HepG2 (cell line): Measurements from ENCODE around the gene CABLES2. TPM values are rescaled to one million over a fixed set of nuclear protein-coding genes. Genes with fewer than 3 reads are reported as not detected.

ENCODE experiments used
- HMG20B ChIP-seq: conservative IDR thresholded peaks from 2 replicates; pipeline ENCODE4 v1.6.1; 2016; ENCODE audit warnings: missing genetic modification reagents, missing compliant biosample characterization
- RBM39 ChIP-seq: fragments of 200-400 bp; formaldehyde crosslinking; IDR thresholded peaks from one replicate; pipeline ENCODE4 v1.6.1; 2018; ENCODE audit warnings: antibody characterized with exemption, mild to moderate bottlenecking, low read depth, low read length; ENCODE audit not compliant: poor library complexity, severe bottlenecking
- TCF7 ChIP-seq: sonication (generic); IDR thresholded peaks from 2 replicates; pipeline ENCODE4 v1.6.1; 2016; ENCODE audit warnings: antibody characterized with exemption, low read depth
- ZMYM3 ChIP-seq: sonication (generic); formaldehyde crosslinking; IDR thresholded peaks from 2 replicates; pipeline ENCODE4 v1.5.1; 2020; ENCODE audit warnings: mild to moderate bottlenecking, missing genetic modification reagents
- ZNF441 ChIP-seq: sonication (generic); formaldehyde crosslinking; IDR thresholded peaks from 2 replicates; pipeline ENCODE4 v1.7.0; 2021; ENCODE audit warnings: missing genetic modification reagents, borderline replicate concordance
- ZNF556 ChIP-seq: sonication (generic); formaldehyde crosslinking; IDR thresholded peaks from 2 replicates; pipeline ENCODE4 v1.4.0; 2020; ENCODE audit warnings: mild to moderate bottlenecking, missing genetic modification reagents, borderline replicate concordance
- ZSCAN31 ChIP-seq: sonication (generic); formaldehyde crosslinking; IDR thresholded peaks from 2 replicates; pipeline ENCODE4 v1.5.0; 2020; ENCODE audit warnings: low read depth, mild to moderate bottlenecking, missing genetic modification reagents
- polyA plus RNA-seq, 8 experiments: library from polyadenylated mRNA; depleted of rRNA in 3 of 8; stranded (reverse) in 7 of 8; unstranded in 1 of 8; fragments of >200 nt; fragmentation: Illumina TruSeq in 4 of 8; extraction: Trizol in 4 of 8; gene quantifications; 2 replicates each; pipeline versions ENCODE4 v1.2.1 to v1.2.3, GENCODE V29; 2011 to 2016; ENCODE audit warnings: low read depth in 4 of 8, missing spikeins in 1 of 8, mixed read lengths in 1 of 8; ENCODE audit not compliant: insufficient read depth in 1 of 8
- total RNA-seq, 5 experiments: library from RNA; depleted of rRNA; stranded (reverse); fragments of >200 nt; fragmentation: Illumina TruSeq; extraction: Trizol; gene quantifications; 2 replicates each; pipeline ENCODE4 v1.2.3, GENCODE V29; 2016; ENCODE audit warnings: low read depth in 1 of 5
- TF ChIP-seq, protein P1 (sequence below): sonication (generic); formaldehyde crosslinking; IDR thresholded peaks from 2 replicates; pipeline ENCODE4 v1.4.0; 2020; ENCODE audit warnings: mild to moderate bottlenecking, missing genetic modification reagents
- TF ChIP-seq, protein P2 (sequence below): sonication (generic); formaldehyde crosslinking; IDR thresholded peaks from 2 replicates; pipeline ENCODE4 v1.4.0; 2020; ENCODE audit warnings: mild to moderate bottlenecking, missing genetic modification reagents
- TF ChIP-seq, protein P3 (sequence below): sonication (generic); formaldehyde crosslinking; conservative IDR thresholded peaks from 2 replicates; pipeline ENCODE4 v1.8.0; 2022; ENCODE audit warnings: missing genetic modification reagents
- TF ChIP-seq, protein P4 (sequence below): sonication (generic); formaldehyde crosslinking; IDR thresholded peaks from 2 replicates; pipeline ENCODE4 v1.4.0; 2020; ENCODE audit warnings: mild to moderate bottlenecking, missing genetic modification reagents
- TF ChIP-seq, protein P5 (sequence below): IDR thresholded peaks from 2 replicates; pipeline ENCODE4 v1.6.1; 2016; ENCODE audit warnings: missing genetic modification reagents, missing compliant biosample characterization
- TF ChIP-seq, protein P6 (sequence below): sonication (generic); formaldehyde crosslinking; IDR thresholded peaks from 2 replicates; pipeline ENCODE4 v1.4.0; 2020; ENCODE audit warnings: missing genetic modification reagents

Gene CABLES2
- total and polyA plus RNA-seq, 2 of the 13 experiments (the other 11 are each of a cell fraction or from before 2014, with no cell fraction given) = 5.2 to 9.7 TPM

DNA sequence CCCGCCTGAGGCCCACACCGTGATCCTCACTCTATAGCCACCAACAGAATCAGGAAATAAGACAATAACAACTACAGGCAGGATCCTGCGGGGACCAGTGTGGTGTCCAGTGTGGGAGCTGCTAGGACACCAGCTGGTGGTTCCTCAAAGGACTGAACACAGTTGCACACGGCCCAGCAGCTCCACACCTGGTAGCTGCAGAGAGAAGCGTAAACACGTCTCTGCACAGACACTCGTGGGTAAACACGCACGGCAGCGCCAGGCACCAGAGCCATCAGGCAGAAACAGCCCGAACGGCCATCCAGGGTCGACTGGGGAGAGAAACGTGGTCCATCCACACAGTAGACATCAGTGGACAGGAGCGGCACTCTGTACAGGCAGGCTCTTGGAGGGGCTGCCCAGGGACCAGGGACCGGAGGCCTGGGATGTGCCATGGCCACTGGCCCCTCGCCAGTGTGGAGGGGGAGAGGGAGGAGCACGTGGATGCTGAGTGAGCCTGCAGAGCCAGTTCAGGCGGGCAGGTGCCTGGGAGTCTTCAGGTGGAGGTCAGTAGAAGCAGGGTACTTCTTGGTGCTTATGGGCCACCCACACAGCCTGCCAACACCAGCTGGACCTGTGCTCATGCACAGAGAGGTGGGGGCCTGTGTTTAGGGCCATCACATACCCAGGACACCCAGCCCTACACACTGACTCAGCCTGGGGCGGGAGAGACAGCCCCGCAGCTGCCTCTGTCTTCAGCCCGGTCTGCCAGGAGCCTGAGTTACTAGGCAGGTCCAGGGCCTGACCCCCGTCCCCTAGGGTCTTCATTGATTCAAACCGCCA is 32.5 kb downstream of the CABLES2 start (continued):
- TF ChIP-seq, protein P1, sequence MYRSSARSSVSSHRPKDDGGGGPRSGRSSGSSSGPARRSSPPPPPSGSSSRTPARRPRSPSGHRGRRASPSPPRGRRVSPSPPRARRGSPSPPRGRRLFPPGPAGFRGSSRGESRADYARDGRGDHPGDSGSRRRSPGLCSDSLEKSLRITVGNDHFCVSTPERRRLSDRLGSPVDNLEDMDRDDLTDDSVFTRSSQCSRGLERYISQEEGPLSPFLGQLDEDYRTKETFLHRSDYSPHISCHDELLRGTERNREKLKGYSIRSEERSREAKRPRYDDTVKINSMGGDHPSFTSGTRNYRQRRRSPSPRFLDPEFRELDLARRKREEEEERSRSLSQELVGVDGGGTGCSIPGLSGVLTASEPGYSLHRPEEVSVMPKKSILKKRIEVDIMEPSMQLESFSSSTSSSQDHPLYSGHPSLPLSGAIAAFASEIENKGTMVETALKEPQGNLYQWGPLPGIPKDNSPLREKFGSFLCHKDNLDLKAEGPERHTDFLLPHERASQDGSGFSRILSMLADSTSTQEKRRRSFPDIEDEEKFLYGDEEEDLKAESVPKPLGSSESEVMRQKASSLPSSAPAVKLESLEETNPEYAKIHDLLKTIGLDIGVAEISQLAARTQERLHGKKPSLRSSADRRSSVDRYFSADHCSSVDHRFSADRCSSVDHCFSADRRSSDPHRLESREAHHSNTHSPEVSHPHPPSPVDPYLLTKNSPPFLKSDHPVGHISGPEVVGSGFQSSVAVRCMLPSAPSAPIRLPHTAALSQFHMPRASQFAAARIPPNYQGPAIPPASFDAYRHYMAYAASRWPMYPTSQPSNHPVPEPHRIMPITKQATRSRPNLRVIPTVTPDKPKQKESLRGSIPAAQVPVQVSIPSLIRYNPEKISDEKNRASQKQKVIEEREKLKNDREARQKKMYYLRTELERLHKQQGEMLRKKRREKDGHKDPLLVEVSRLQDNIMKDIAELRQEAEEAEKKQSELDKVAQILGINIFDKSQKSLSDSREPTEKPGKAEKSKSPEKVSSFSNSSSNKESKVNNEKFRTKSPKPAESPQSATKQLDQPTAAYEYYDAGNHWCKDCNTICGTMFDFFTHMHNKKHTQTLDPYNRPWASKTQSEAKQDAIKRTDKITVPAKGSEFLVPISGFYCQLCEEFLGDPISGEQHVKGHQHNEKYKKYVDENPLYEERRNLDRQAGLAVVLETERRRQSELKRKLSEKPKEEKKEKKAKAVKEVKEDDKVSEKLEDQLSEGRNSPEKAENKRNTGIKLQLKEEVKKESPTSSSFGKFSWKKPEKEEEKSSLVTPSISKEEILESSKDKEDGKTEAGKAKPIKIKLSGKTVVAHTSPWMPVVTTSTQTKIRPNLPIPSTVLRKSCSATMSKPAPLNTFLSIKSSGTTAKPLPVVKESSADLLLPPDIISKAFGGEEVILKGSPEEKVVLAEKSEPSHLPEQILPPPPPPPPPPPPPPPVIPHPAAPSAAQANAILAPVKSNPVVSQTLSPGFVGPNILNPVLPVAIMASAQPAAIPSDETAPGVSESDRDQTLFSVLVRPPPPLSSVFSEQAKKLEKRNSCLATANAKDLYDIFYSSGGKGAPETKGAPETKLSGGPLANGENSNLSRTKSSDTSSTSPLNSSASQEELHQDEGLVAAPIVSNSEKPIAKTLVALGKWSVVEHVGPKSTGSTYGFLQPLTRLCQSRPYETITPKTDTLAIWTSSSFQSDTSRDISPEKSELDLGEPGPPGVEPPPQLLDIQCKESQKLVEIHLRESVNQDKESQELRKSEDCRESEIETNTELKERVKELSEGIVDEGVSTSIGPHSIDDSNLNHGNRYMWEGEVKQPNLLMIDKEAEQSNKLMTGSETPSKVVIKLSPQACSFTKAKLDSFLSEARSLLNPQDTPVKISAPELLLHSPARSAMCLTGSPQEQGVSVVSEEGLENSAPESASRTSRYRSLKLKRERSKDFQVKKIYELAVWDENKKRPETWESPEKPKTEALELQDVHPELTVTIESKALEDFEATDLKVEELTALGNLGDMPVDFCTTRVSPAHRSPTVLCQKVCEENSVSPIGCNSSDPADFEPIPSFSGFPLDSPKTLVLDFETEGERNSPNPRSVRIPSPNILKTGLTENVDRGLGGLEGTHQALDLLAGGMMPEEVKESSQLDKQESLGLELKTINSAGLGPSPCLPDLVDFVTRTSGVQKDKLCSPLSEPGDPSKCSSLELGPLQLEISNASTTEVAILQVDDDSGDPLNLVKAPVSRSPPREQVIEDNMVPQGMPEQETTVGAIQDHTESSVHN (CRISPR knock-in tag) = no peak
- TF ChIP-seq, protein P2, sequence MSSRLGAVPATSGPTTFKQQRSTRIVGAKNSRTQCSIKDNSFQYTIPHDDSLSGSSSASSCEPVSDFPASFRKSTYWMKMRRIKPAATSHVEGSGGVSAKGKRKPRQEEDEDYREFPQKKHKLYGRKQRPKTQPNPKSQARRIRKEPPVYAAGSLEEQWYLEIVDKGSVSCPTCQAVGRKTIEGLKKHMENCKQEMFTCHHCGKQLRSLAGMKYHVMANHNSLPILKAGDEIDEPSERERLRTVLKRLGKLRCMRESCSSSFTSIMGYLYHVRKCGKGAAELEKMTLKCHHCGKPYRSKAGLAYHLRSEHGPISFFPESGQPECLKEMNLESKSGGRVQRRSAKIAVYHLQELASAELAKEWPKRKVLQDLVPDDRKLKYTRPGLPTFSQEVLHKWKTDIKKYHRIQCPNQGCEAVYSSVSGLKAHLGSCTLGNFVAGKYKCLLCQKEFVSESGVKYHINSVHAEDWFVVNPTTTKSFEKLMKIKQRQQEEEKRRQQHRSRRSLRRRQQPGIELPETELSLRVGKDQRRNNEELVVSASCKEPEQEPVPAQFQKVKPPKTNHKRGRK (CRISPR knock-in tag) = no peak
- TF ChIP-seq, protein P3, sequence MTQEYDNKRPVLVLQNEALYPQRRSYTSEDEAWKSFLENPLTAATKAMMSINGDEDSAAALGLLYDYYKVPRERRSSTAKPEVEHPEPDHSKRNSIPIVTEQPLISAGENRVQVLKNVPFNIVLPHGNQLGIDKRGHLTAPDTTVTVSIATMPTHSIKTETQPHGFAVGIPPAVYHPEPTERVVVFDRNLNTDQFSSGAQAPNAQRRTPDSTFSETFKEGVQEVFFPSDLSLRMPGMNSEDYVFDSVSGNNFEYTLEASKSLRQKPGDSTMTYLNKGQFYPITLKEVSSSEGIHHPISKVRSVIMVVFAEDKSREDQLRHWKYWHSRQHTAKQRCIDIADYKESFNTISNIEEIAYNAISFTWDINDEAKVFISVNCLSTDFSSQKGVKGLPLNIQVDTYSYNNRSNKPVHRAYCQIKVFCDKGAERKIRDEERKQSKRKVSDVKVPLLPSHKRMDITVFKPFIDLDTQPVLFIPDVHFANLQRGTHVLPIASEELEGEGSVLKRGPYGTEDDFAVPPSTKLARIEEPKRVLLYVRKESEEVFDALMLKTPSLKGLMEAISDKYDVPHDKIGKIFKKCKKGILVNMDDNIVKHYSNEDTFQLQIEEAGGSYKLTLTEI = no peak
- TF ChIP-seq, protein P4, sequence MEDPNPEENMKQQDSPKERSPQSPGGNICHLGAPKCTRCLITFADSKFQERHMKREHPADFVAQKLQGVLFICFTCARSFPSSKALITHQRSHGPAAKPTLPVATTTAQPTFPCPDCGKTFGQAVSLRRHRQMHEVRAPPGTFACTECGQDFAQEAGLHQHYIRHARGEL (CRISPR knock-in tag) = 0 out of 2 replicates have a peak, but pooled peaks have one; percentile 41
- TF ChIP-seq ZSCAN31 (CRISPR knock-in tag) = no peak
- TF ChIP-seq ZNF556 = no peak
- no peak for TF ChIP-seq RBM39
- no peak for TF ChIP-seq TCF7
- no peak for TF ChIP-seq HMG20B (CRISPR knock-in tag)
- no peak for TF ChIP-seq ZNF441 (CRISPR knock-in tag)
- TF ChIP-seq, protein P5, sequence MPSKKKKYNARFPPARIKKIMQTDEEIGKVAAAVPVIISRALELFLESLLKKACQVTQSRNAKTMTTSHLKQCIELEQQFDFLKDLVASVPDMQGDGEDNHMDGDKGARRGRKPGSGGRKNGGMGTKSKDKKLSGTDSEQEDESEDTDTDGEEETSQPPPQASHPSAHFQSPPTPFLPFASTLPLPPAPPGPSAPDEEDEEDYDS = no peak
- TF ChIP-seq ZMYM3 (CRISPR knock-in tag) = no peak
- TF ChIP-seq, protein P6, sequence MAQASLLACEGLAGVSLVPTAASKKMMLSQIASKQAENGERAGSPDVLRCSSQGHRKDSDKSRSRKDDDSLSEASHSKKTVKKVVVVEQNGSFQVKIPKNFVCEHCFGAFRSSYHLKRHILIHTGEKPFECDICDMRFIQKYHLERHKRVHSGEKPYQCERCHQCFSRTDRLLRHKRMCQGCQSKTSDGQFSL (CRISPR knock-in tag) = no peak
